ENCODE measurements around the gene GTPBP4.

GTPBP4 gene

GRCh38 chr10:968546-969199 lies 19.6 kb upstream of the GTPBP4 start:
- no peak for DNase-seq

DNA sequence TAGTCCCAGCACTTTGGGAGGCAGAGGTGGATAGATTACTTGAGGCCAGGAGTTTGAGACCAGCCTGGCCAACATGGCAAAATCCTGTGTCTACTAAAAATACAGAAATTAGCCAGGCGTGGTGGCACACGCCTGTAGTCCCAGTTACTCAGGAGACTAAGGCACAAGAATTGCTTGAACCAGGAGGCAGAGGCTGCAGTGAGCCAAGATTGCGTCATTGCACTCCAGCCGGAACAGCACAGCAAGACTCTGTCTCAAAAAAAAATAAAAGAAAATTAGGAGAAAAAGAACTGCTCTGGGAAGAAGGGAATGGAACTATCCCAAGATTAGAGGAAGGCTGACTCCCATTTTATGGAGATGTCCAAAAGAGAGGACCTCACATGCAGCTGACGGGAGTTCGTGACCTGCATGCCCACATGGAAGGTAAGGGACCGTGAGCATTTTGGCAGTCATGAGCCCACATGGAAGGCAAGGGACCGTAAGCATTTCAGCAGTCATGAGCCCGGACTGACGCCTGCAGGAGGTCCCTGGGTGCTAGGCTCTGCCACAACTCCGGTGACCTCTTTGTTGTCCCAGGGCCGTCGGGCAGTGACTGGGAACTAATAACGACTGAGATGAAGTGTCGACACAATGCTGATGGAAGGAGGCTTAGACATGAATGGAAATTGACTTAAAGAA lies 18.6 kb upstream of the GTPBP4 start:
- no peak for DNase-seq

DNA sequence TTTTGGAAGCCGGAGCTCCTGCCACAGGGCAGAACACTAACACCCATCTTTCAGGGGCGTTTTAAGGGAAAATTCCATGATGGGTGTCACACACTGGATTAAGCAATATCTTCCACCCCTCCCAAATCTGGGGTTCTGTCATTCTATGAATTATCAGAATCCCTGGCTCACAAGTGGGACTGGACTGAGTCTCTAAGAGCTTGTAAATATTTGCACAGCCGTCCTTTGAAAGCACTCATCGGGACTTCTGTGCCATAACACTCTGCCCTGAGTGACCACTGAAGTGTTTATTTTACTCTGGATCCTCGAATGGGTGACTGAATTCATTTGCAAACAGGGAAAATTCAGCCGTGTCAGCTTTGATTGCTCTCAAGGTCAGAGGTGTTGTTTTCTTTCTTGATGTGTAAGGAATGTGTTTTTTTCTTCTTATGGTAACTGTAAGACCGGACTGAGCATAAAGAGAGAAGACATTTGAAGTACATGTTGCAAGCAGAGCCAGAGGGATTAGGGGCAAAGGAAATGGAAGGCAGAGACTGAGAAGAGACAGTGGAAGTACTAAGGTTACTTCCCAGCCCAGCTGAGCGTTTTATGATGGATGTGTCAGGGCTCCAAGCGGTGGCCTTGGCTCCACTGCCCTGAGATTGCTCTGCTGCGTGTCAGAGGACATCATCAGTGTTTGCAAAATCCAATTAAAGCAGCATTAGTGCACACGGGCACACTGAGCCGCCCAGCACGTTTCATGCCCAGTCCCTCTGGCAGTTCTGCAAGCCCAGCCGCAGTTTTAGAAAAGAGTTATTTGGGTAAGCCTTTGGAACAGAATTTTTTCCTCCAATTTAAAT lies 17.7 kb upstream of the GTPBP4 start:
- no peak for DNase-seq

GRCh38 chr10:971150-971542 lies 17.1 kb upstream of the GTPBP4 start:
- peak; percentile 42 for DNase-seq

DNA sequence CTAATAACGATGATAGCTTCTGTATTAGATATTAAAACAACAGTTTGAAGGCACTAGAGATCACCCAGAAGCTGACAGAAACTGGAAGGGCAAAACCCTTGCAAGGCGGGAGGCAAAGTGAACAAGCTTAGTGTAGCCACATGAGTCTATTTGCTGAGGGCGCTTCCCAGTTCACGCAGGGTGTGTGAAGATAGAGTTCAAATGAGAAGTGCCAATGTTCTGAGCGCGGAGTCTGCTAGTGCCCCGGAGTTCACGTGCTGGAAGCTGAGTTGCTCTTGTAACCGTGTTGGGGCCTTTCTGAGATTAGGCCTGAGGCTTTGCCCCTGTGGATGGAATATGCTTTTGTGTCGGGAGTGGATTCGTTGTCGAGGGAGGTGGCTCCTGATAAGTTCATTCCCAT lies 16.6 kb upstream of the GTPBP4 start:
- no peak for DNase-seq

DNA sequence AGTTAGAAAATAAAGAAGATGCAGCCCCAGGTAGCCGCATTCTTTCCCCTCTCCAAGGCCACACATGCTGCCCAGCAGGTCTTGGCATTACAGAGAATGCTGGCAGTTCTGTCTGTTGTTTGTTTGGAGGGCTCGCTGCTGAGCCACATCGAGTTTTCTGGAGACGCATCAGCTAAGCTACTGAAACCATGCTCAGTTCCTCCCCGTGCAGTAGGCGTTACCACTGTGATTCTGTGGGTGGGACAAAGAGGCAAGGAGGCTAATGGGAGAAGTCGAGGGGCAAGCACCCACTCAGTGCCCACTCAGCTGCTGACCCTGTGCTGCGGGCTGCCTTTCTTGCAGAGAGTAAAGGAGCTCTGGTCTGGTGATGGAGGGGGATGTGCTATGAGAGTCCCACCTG lies 15.5 kb upstream of the GTPBP4 start:
- no peak for DNase-seq

- DNase-seq, result peak; percentile 20
Measured at GRCh38 chr10:974038-974784, 14.0 kb upstream of the GTPBP4 start.

DNA sequence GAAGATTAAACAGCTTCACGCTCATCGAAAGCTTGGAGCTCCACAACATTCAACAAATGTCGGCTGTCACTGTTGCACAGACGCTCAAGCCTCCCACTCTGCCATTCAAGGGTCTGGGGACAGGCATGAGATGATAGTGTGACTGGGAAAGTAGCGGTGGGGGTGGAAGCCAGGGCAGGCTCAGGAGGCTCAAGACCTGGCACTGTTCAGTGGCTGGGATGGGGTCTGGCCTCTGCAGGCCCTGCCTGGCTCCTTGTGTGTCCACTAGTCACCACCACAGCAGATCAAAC lies 13.5 kb upstream of the GTPBP4 start:
- no peak for DNase-seq

- no peak for DNase-seq
Measured at GRCh38 chr10:976316-976715, 11.9 kb upstream of the GTPBP4 start.

DNA sequence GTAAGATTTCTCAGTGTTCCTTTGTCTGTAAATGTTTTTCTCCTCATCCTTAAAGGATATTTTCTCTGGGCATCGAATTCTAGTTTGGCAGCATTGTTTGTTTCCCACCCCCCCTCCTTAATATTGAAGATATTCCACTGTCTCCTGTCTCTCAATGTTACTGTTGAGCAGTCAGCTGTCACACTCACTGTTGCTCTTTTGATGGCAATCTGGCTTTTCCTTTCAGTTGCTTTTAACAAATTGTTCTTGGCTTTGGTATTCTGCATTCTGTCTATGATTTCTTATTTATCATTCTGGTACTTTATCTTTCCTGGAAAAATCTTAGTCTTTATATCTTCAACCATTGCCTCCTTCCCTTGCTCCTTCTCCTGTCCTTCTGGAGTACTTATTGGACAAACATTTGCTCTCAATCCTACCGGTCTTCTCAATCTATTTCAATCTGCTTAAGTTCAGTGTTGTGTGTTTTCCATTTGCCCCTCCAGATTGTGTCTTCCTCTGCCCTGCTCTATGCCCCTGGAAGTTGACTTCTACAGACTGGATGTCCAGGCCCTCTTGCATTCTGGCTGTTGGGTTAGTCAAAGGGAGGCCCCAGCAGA lies 9.3 kb upstream of the GTPBP4 start:
- no peak for DNase-seq

- DNase-seq, result no peak
Measured at GRCh38 chr10:980468-981093, 7.7 kb upstream of the GTPBP4 start.

DNA sequence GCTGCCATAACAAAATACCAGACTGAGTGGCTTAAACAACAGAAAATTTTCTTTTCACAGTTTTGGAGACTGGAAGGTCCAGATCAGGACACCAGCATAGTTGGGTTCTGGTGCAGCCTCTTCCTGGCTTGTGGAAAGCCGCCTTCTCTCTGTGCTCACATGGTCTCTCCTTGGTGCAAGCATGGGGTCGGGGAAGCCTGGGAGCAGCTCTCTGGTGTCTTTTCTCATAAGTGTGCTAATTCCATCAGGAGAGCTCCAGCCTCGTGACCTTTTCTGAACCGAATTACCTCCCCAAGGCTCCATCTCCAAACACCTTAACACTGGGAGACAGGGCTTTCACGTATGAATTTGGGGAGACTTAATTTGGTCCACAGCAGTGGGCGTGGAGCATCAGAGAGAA lies 4.8 kb upstream of the GTPBP4 start:
- no peak for DNase-seq

- peak; percentile 28 for DNase-seq
Measured at GRCh38 chr10:983971-984655, 4.1 kb upstream of the GTPBP4 start.

GRCh38 chr10:985361-985760 lies 2.9 kb upstream of the GTPBP4 start:
- DNase-seq, result no peak

DNA sequence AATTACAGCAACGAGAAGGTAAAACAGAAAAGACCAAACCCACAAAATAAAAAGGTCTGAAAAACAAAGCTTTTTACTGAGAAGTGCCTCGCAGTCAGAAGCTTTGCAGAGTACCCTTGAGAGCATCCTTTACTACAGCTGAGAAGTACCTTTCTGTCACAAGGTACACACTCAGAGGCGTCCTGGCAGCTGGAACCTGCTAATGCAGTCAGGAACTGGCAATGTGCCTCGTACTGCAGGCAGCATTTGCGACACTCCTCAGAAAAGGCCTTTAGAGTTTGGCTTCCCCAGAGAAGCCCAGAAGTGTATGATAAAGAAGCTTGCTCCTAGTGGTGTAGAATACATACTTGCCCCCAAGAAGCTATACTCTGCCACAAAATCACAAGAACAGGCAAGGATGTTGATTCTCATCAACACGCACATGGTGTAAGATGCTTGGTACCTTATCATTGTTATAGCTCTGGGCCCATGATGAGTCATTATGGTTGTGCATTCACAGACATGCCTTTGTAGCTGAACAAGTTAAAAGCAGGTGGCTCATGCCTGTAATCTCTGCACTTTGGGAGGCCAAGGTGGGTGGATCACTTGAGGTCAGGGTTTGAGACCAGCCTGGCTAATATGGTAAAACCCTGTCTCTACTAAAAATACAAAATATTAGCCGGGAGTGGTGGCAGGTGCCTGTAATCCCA lies 2.0 kb upstream of the GTPBP4 start:
- DNase-seq, result peak; percentile 48

DNA sequence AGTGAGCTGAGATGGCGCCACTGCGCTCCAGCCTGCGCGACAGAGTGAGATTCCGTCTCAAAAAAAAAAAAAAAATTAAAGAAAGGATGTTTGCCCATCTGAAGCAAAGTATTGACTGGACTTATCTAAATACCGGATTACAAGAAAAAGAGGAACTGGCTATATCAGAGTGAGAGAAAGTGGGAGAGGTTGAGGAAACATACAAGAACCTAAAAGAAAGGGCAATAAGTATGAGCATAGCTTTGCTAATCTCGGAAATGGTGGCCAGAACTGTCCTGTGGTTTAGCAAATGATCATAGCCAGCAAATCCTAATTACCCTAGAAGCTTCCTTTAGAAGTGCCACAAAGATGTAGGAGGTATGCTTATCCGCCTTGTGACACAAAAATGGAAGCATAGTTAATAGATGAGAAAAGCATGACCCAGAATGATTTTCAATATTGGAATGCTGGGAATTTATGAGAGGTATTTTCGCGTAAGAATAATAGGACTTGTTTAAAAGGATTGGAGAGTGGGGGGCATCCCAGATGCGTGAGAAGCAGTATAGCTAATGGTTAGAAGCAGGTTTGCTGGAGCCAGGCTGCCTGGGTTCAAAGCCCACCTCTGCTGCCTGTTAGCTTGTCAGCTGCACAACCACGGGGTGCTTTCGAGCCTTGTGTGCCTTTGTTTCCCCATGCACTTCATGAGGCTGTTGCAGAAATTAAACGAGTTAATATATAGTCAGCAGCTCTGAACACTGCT lies 1.2 kb upstream of the GTPBP4 start:
- peak; percentile 92 for DNase-seq

GRCh38 chr10:987620-987869 lies 689 bp upstream of the GTPBP4 start:
- no peak for DNase-seq

DNA sequence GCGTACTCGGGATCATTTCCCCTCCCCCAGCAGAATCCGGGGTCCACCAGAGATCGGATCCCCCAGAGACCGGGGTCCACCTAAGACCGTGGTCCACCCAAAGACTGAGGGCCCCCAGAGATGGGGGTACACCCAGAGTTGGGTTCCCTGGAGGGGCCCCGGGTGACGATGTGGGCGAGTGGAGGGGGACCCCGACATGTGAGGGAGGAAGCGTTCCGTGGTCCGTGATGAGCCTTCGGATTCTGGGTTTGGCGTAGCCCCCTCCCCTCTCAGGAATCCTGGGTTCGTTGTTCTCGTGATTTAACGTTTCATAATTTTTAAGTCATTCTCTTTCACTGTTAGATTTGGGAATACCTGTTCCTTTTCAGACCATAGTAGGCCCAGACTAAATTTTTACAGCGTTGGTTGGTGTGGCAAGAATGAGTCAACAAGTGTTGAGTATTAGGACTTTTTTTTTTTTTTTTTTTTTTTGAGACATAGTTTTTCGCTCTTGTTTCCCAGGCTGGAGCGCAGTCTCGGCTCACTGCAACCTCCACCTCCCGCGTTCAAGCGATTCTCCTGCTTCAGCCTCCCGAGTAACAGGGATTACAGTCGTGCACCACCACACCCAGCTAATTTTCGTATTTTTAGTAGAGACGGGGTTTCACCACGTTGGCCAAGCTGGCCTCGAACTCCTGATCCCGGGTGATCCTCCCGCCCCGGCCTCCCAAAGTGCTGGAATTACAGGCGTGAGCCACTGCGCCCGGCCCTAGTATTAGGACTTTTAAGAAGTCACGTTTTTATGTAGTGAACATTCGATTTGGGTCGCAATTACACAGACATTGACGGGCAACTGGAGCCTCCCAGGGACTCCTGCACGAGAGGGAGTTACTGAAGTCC lies 672 bp downstream of the GTPBP4 start:
- peak; percentile 14 for DNase-seq

- no peak for DNase-seq
Measured at GRCh38 chr10:990808-991207, 2.6 kb downstream of the GTPBP4 start.

- no peak for DNase-seq
Measured at GRCh38 chr10:992467-992866, 4.2 kb downstream of the GTPBP4 start.

Measured in fibroblast of upper back skin (primary cell).